Prostate gland (tissue), 2 donors: ENCODE data around the gene CLCN2.

Source experiments
- CTCF ChIP-seq, 4 experiments: fragments of 200-600 bp in 2 of 4; fragments of 450-650 bp in 2 of 4; sonication (generic) in 2 of 4; IDR thresholded peaks; 1 replicate in 3 of 4; 2 replicates in 1 of 4; pipeline ENCODE4 v1.5.1; 2016 to 2019; ENCODE audit warnings: antibody characterized with exemption in 4 of 4, mild to moderate bottlenecking in 2 of 4, moderate library complexity in 2 of 4
- POLR2A ChIP-seq: fragments of 450-650 bp; IDR thresholded peaks from one replicate; pipeline ENCODE4 v1.6.1; 2016; ENCODE audit warnings: antibody characterized with exemption, mild to moderate bottlenecking
- POLR2AphosphoS5 ChIP-seq: sonication (generic); formaldehyde crosslinking; IDR thresholded peaks from one replicate; pipeline ENCODE4 v1.6.1; 2017; ENCODE audit warnings: antibody characterized with exemption

DNA sequence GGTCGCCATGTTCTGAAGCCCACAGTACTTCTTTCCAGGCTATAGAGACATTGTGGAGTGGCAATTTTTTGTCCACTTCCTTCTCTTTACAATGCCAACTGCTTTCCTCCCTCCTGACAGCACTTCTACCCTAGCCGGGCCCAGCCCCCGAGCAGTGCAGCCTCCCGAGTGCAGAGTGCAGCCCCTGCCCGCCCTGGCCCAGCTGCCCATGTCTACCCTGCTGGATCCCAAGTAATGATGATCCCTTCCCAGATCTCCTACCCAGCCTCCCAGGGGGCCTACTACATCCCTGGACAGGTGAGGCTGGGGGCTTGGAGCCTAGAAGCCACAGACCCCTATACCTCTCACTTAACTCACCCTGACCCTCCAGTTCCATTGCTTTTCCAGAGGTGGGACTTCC, 44.2 kb downstream of the CLCN2 start:
- TF ChIP-seq CTCF (IDR thresholded peaks at IDR 0.05) (no peak), POLR2A (no peak), POLR2AphosphoS5 (no peak)
